ENCODE data around the gene SRSF4.
"Not testable (repeated sequence)": the region's sequence is repeated elsewhere in the genome, so short reads cannot be mapped to it uniquely, and the experiment has no call there.

The SRSF4 gene

GRCh38 chr1:29133861-29134694 is 47.6 kb downstream of the SRSF4 start:
- H3K4me3 ChIP-seq: peak overlapping the region in 5 of 7 experiments; percentile 4 to 27 (median 8)
- no peak overlapping the region for H3K27ac ChIP-seq

GRCh38 chr1:29131056-29131455 is 50.6 kb downstream of the SRSF4 start:
- H3K27ac ChIP-seq, H3K4me3 ChIP-seq: not testable (repeated sequence)

- Histone ChIP-seq H3K4me3 (no peak overlapping the region), H3K27ac (no peak overlapping the region)
Measured at GRCh38 chr1:29129916-29130315, 51.8 kb downstream of the SRSF4 start.

- no peak overlapping the region for H3K4me3 ChIP-seq
- H3K27ac ChIP-seq: no peak overlapping the region
Measured at GRCh38 chr1:29128739-29129138, 53.0 kb downstream of the SRSF4 start.

- Histone ChIP-seq H3K4me3 (no peak overlapping the region), H3K27ac (no peak overlapping the region)
Measured at GRCh38 chr1:29126198-29126597, 55.5 kb downstream of the SRSF4 start.

- Histone ChIP-seq H3K4me3 (no peak overlapping the region), H3K27ac (peak overlapping the region in 4 of 21 experiments; percentile 84 to 94 (median 92))
Measured at GRCh38 chr1:29125788-29126187, 55.9 kb downstream of the SRSF4 start.

GRCh38 chr1:29125237-29125641 is 56.5 kb downstream of the SRSF4 start:
- Histone ChIP-seq H3K4me3 (peak overlapping the region in 6 of 7 experiments; percentile 38 to 55 (median 49)), H3K27ac (peak overlapping the region in 20 of 21 experiments; percentile 48 to 94 (median 85))

- peak overlapping the region in 20 of 21 experiments; percentile 48 to 94 (median 85) for H3K27ac ChIP-seq
Measured at GRCh38 chr1:29124366-29125236, 57.1 kb downstream of the SRSF4 start.

GRCh38 chr1:29123887-29124365 is 57.8 kb downstream of the SRSF4 start, which contains the start of gene TMEM200B:
TMEM200B (minus strand) TSS chr1:29123903; CDS start chr1:29121828, 2,075 bp downstream.
- Histone ChIP-seq H3K27ac (peak within 1 kb of the TSS in 20 of 21 experiments; percentile 48 to 94 (median 85)), H3K4me3 (peak within 1 kb of the TSS; percentile 38 to 55 (median 49))

More at GRCh38 chr1:29124366-29125236, 57.1 kb downstream of the SRSF4 start:
- peak overlapping the region; percentile 38 to 55 (median 49) for H3K4me3 ChIP-seq

GRCh38 chr1:29123053-29123886 is 58.4 kb downstream of the SRSF4 start:
- H3K27ac ChIP-seq: peak overlapping the region in 20 of 21 experiments; percentile 48 to 94 (median 84)
- peak overlapping the region; percentile 38 to 55 (median 49) for H3K4me3 ChIP-seq

- peak overlapping the region in 20 of 21 experiments; percentile 48 to 94 (median 84) for H3K27ac ChIP-seq
- H3K4me3 ChIP-seq: peak overlapping the region; percentile 38 to 55 (median 49)
Measured at GRCh38 chr1:29122682-29123052, 59.0 kb downstream of the SRSF4 start.

- peak overlapping the region in 20 of 21 experiments; percentile 48 to 94 (median 84) for H3K27ac ChIP-seq
- peak overlapping the region; percentile 38 to 55 (median 49) for H3K4me3 ChIP-seq
Measured at GRCh38 chr1:29121936-29122681, 59.6 kb downstream of the SRSF4 start.

GRCh38 chr1:29121516-29121935 is 60.2 kb downstream of the SRSF4 start:
- peak overlapping the region in 12 of 21 experiments; percentile 72 to 94 (median 87) for H3K27ac ChIP-seq
- H3K4me3 ChIP-seq: peak overlapping the region; percentile 38 to 55 (median 49)

- H3K4me3 ChIP-seq: peak overlapping the region in 4 of 7 experiments; percentile 41 to 55 (median 48)
Measured at GRCh38 chr1:29120947-29121485, 60.7 kb downstream of the SRSF4 start.

GRCh38 chr1:29120367-29120766 is 61.3 kb downstream of the SRSF4 start:
- no peak overlapping the region for H3K4me3 ChIP-seq
- H3K27ac ChIP-seq: no peak overlapping the region

More at GRCh38 chr1:29120947-29121485, 60.7 kb downstream of the SRSF4 start:
- H3K27ac ChIP-seq: peak overlapping the region in 3 of 21 experiments; percentile 84 to 94 (median 89)

- peak overlapping the region in 1 of 21 experiments; percentile 3 for H3K27ac ChIP-seq
- no peak overlapping the region for H3K4me3 ChIP-seq
Measured at GRCh38 chr1:29119121-29119929, 62.4 kb downstream of the SRSF4 start.

- no peak overlapping the region for H3K4me3 ChIP-seq
- peak overlapping the region in 1 of 21 experiments; percentile 7 for H3K27ac ChIP-seq
Measured at GRCh38 chr1:29117381-29117780, 64.3 kb downstream of the SRSF4 start.

All from skin epidermis (tissue), 12 donors.